ENCODE measurements around the gene PGGHG.
"Not testable (repeated sequence)": the region's sequence is repeated elsewhere in the genome, so short reads cannot be mapped to it uniquely, and the experiment has no call there.

The PGGHG gene

DNA sequence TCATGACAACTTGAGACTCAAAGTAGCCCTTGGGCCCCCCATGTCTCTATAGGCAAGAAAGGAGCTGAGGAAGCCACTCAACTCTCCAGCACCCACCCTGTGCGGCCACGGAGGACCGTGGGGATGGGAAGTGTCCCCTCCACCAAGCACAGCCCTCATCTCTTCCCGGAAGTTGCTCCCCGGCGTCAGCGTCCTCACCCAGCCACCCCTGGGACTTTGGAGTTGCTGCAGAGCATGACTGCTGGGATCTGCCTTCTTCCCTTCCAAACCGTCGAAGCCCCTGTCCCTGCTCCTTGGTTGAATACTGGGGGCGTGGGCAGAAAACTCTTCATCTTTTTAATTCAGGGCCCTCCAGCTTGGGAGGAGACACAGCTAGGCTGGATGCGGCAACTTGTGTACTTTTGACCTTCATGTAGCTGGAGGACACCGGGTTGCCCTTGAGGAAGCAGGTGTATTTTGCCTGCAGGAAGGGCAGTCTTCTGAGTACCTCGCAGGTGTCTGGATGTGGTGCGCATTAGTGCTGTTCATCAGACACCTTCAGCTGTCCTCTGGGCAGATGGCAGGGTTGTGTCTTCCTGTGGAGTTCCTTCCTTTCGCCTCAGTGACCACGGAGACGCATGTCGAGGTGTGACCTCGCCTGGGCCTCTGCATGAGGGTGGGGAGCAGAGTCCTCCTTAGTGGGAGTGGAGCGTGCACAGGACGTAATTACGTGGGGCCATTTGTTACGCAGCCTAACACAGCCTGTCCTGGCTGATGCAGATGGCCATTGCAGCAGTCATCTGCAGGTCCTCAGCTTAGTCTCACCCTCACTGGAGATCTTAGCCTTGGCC is 43.9 kb downstream of the PGGHG start:
- no peak for DNase-seq

GRCh38 chr11:333616-334263 is 44.8 kb downstream of the PGGHG start:
- DNase-seq: not testable (repeated sequence)

- peak; percentile 28 to 56 (median 56) for DNase-seq
These were observed 45.5 kb downstream of the PGGHG start for GRCh38 chr11:334264-334994.

DNA sequence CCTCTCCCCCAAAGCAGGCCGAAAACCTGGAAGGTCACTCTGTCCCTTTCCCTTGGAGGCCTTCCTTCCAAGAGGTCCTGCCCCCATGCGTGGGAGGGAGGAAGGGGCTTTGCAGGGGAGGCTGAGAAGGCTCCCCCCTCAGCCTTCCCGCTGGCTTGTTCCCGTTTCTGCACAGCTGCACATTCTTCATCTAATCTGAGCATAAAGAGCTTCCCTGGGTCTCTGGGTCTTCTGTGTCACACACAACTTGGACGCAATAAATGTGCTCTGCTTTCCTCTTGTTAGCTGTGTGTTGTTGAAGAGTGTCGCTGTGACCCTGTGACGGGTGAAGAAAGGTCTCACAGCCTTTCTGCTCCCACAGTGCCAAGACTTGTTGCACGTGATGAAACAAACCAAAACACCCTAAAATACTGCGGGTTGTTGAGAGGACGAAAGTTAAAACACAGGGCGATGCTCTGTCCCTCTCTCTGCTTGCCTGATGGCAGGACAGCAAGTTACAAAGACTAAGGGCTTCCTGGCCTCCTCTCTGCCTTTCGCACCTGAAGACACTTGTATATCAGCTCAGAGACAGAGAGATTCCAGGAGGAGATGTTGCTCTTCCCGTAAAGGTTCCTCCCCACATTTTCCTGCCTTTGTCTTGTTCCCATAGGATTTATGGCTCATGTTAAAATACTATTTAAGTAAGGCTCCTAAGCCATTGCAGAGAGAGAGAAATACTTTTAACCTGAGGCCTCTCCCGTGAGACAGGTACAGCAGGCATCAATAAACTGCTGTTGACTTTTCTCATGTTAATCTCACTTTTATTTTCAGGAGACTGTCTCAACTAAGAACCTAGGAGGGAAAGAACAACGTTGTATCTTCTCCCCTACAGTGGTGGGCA is 47.1 kb downstream of the PGGHG start:
- no peak for DNase-seq

DNA sequence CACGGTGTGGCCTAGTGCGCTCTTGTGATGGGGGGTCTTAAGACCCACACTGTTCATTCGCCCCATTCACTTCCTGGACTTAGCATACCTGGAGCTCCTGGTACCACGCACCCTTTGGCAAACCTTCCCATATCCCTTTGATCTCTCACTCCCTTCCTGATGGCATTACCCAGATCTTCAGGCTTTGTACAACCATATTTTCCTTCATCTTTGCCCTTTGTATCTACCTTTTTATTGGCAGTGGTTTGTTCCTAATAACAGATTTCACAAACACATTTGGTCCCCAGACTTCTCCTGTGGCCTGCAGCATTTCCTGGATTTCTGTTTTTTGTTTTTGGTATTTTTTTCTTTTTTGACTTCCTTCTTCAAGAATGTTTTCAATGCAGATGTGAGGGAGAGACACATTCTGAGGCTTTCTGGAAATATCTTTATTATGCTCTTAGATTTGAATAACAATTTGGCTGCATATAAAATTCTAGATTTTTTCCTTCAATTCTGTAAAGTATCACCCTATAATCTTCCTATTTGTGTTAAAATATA is 47.8 kb downstream of the PGGHG start:
- DNase-seq: no peak

GRCh38 chr11:337711-338110 is 48.8 kb downstream of the PGGHG start:
- no peak for DNase-seq

GRCh38 chr11:339963-340362 is 51.0 kb downstream of the PGGHG start:
- no peak for DNase-seq

GRCh38 chr11:340539-341512 is 51.9 kb downstream of the PGGHG start:
- DNase-seq: no peak

GRCh38 chr11:342328-342727 is 53.4 kb downstream of the PGGHG start:
- DNase-seq: no peak

- no peak for DNase-seq
These were observed 56.1 kb downstream of the PGGHG start for GRCh38 chr11:344836-345578.

All from NCI-H1417 (cell line).